Activated gamma-delta T cell (primary cell): Measurements from ENCODE around the gene PITPNM3.

ENCODE experiments used
- DNase-seq: peaks from one replicate; lab custom pipeline; 2025; lab: John Stamatoyannopoulos, UW

Gene PITPNM3

GRCh38 chr17:6443692-6444570 is 112.4 kb downstream of the PITPNM3 start, which contains the start of gene PIMREG:
Gene PIMREG (plus strand): TSS chr17:6444455. CDS start chr17:6445111, 656 bp downstream.
- DNase-seq = peak; percentile 82

- DNase-seq = no peak
Measured at GRCh38 chr17:6442775-6443174, 113.6 kb downstream of the PITPNM3 start.

- DNase-seq = no peak
Measured at GRCh38 chr17:6439951-6440350, 116.4 kb downstream of the PITPNM3 start.

- no peak for DNase-seq
Measured at GRCh38 chr17:6437956-6438355, 118.4 kb downstream of the PITPNM3 start.

GRCh38 chr17:6437466-6437865 is 118.9 kb downstream of the PITPNM3 start:
- no peak for DNase-seq

- no peak for DNase-seq
Measured at GRCh38 chr17:6435968-6436367, 120.4 kb downstream of the PITPNM3 start.

GRCh38 chr17:6435051-6435450 is 121.3 kb downstream of the PITPNM3 start, which contains the start of gene AIPL1:
Gene AIPL1 (minus strand): TSS chr17:6435121. CDS start chr17:6435104, 17 bp downstream.
- DNase-seq = no peak

GRCh38 chr17:6430769-6431168 is 125.6 kb downstream of the PITPNM3 start:
- DNase-seq = no peak

GRCh38 chr17:6429266-6429665 is 127.1 kb downstream of the PITPNM3 start:
- DNase-seq = no peak

- no peak for DNase-seq
Measured at GRCh38 chr17:6428207-6428965, 128.0 kb downstream of the PITPNM3 start.

GRCh38 chr17:6427279-6427781 is 129.0 kb downstream of the PITPNM3 start:
- no peak for DNase-seq

- DNase-seq = no peak
Measured at GRCh38 chr17:6426356-6427101, 129.8 kb downstream of the PITPNM3 start.

- no peak for DNase-seq
Measured at GRCh38 chr17:6425407-6425806, 130.9 kb downstream of the PITPNM3 start.

- DNase-seq = no peak
Measured at GRCh38 chr17:6423931-6424330, 132.4 kb downstream of the PITPNM3 start.

- DNase-seq = no peak
Measured at GRCh38 chr17:6422654-6423241, 133.6 kb downstream of the PITPNM3 start.

GRCh38 chr17:6421700-6422604 is 134.4 kb downstream of the PITPNM3 start:
- DNase-seq = no peak

GRCh38 chr17:6420173-6420641 is 136.1 kb downstream of the PITPNM3 start:
- DNase-seq = no peak

- DNase-seq = no peak
Measured at GRCh38 chr17:6415616-6416015, 140.7 kb downstream of the PITPNM3 start.

- no peak for DNase-seq
Measured at GRCh38 chr17:6413065-6413464, 143.3 kb downstream of the PITPNM3 start.

GRCh38 chr17:6408735-6409134 is 147.6 kb downstream of the PITPNM3 start:
- no peak for DNase-seq
